Measurements from ENCODE around the gene MYLK4. TPM values are rescaled to one million over a fixed set of nuclear protein-coding genes. Genes with fewer than 3 reads are reported as not detected.

MYLK4 gene
- total RNA-seq, 1 donor from 2014 or later: 0.49 TPM

GRCh38 chr6:2643935-2644539, 106.7 kb downstream of the MYLK4 start:
- Mint-ChIP-seq H3K4me3 (ENCODE audit: unreplicated experiment) (no peak overlapping the region), H3K36me3 (ENCODE audit: unreplicated experiment) (no peaks in the 10 kb centered on the region), H3K27me3 (ENCODE audit: unreplicated experiment) (peaks cover 1% of the 10 kb centered on the region), H3K27ac (ENCODE audit: unreplicated experiment) (no peak overlapping the region), H3K4me1 (ENCODE audit: low read depth, unreplicated experiment) (peaks cover 1% of the 10 kb centered on the region), H3K9me3 (ENCODE audit: unreplicated experiment) (peaks cover 3% of the 10 kb centered on the region)
- no peak for DNase-seq
- TF ChIP-seq CTCF (IDR thresholded peaks at IDR 0.05; ENCODE audit: partially characterized antibody, unreplicated experiment): no peak

GRCh38 chr6:2643130-2643529, 107.6 kb downstream of the MYLK4 start:
- DNase-seq: no peak
- Mint-ChIP-seq H3K4me1 (ENCODE audit: low read depth, unreplicated experiment) (peaks cover 1% of the 10 kb centered on the region), H3K27ac (ENCODE audit: unreplicated experiment) (no peak overlapping the region), H3K4me3 (ENCODE audit: unreplicated experiment) (no peak overlapping the region), H3K27me3 (ENCODE audit: unreplicated experiment) (peaks cover 3% of the 10 kb centered on the region), H3K9me3 (ENCODE audit: unreplicated experiment) (peaks cover 5% of the 10 kb centered on the region), H3K36me3 (ENCODE audit: unreplicated experiment) (no peaks in the 10 kb centered on the region)
- TF ChIP-seq CTCF (IDR thresholded peaks at IDR 0.05; ENCODE audit: partially characterized antibody, unreplicated experiment): no peak

- Mint-ChIP-seq H3K27me3 (ENCODE audit: unreplicated experiment) (peaks cover 3% of the 10 kb centered on the region), H3K4me1 (ENCODE audit: low read depth, unreplicated experiment) (peaks cover 1% of the 10 kb centered on the region), H3K4me3 (ENCODE audit: unreplicated experiment) (no peak overlapping the region), H3K9me3 (ENCODE audit: unreplicated experiment) (peaks cover 6% of the 10 kb centered on the region), H3K36me3 (ENCODE audit: unreplicated experiment) (no peaks in the 10 kb centered on the region), H3K27ac (ENCODE audit: unreplicated experiment) (no peak overlapping the region)
- DNase-seq: no peak
- no peak for TF ChIP-seq CTCF (IDR thresholded peaks at IDR 0.05; ENCODE audit: partially characterized antibody, unreplicated experiment)
These were observed 109.5 kb downstream of the MYLK4 start for GRCh38 chr6:2641044-2641725.

- TF ChIP-seq CTCF (IDR thresholded peaks at IDR 0.05; ENCODE audit: partially characterized antibody, unreplicated experiment): no peak
- H3K27ac Mint-ChIP-seq (ENCODE audit: unreplicated experiment): no peak overlapping the region
- no peaks in the 10 kb centered on the region for H3K36me3 Mint-ChIP-seq (ENCODE audit: unreplicated experiment)
- peaks cover 6% of the 10 kb centered on the region for H3K9me3 Mint-ChIP-seq (ENCODE audit: unreplicated experiment)
- H3K4me3 Mint-ChIP-seq (ENCODE audit: unreplicated experiment): no peak overlapping the region
- no peak for DNase-seq
- H3K27me3 Mint-ChIP-seq (ENCODE audit: unreplicated experiment): peaks cover 5% of the 10 kb centered on the region
- peaks cover 1% of the 10 kb centered on the region for H3K4me1 Mint-ChIP-seq (ENCODE audit: low read depth, unreplicated experiment)
These were observed 110.2 kb downstream of the MYLK4 start for GRCh38 chr6:2640551-2640950.

- H3K27ac Mint-ChIP-seq (ENCODE audit: unreplicated experiment): no peak overlapping the region
- DNase-seq: no peak
- no peak overlapping the region for H3K4me3 Mint-ChIP-seq (ENCODE audit: unreplicated experiment)
- peaks cover 6% of the 10 kb centered on the region for H3K9me3 Mint-ChIP-seq (ENCODE audit: unreplicated experiment)
- H3K36me3 Mint-ChIP-seq (ENCODE audit: unreplicated experiment): no peaks in the 10 kb centered on the region
- H3K4me1 Mint-ChIP-seq (ENCODE audit: low read depth, unreplicated experiment): peaks cover 1% of the 10 kb centered on the region
- peaks cover 6% of the 10 kb centered on the region for H3K27me3 Mint-ChIP-seq (ENCODE audit: unreplicated experiment)
- TF ChIP-seq CTCF (IDR thresholded peaks at IDR 0.05; ENCODE audit: partially characterized antibody, unreplicated experiment): no peak
These were observed 110.8 kb downstream of the MYLK4 start for GRCh38 chr6:2639896-2640295.
